ENCODE measurements around the gene DES. TPM values are rescaled to one million over a fixed set of nuclear protein-coding genes. Genes with fewer than 3 reads are reported as not detected.

The DES gene
- total RNA-seq, 1 donor from 2014 or later = not detected

GRCh38 chr2:219471476-219472371 is 53.5 kb downstream of the DES start:
- intact Hi-C loops (cut with micrococcal nuclease) = no loop called here

- intact Hi-C loops (cut with micrococcal nuclease) = no loop called here
Measured at GRCh38 chr2:219472629-219473187, 54.5 kb downstream of the DES start.

DNA sequence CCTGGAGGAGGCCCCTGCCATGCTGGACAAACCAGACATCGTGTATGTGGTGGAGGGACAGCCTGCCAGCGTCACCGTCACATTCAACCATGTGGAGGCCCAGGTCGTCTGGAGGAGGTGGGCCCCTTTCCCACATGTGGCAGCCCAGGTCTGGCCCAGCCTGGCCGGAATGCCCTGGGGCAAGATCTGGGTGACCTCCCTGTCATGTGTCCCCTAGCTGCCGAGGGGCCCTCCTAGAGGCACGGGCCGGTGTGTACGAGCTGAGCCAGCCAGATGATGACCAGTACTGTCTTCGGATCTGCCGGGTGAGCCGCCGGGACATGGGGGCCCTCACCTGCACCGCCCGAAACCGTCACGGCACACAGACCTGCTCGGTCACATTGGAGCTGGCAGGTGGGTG is 55.3 kb downstream of the DES start:
- intact Hi-C loops (cut with micrococcal nuclease) = no loop called here

DNA sequence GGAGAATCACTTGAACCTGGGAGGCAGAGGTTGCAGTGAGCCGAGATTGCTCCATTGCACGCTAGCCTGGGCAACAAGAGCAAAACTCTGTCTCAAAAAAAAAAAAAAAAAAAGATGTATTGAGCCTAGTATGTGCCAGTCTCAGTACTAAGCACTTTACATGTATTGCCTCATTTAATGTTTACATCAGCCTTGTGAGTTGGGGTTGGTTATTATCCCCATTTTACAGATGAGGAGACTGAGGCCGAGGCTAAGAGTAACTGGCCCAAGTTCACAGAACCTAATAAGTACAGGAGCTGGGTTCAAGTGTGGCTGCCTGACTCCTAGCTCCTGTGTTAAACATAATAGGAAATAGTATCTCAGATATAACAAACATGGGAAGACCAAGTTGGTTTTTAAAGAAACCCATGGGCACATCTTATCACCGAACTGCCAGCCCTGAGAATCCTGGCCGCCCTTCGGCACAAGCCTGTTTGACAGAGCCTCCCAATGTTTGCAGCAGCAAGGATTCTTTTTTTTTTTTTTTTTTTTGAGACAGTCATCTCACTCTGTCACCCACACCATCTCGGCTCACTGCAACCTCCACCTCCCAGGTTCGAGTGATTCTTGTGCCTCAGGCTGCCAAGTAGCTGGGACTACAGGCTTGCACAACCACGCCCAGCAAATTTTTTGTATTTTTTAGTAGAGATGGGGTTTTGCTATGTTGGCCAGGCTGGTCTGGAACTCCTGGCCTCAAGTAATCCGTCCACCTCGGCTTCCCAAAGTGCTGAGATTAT is 56.3 kb downstream of the DES start:
- intact Hi-C loops (cut with micrococcal nuclease) = loop anchor here (5.0 kb wide), 1 partner anchor 168 kb away; no protein-coding TSS in a partner anchor

- intact Hi-C loops (cut with micrococcal nuclease) = loop anchor here (5.0 kb wide), 1 partner anchor 167 kb away; no protein-coding TSS in a partner anchor
Measured at GRCh38 chr2:219475278-219475677, 57.1 kb downstream of the DES start.

DNA sequence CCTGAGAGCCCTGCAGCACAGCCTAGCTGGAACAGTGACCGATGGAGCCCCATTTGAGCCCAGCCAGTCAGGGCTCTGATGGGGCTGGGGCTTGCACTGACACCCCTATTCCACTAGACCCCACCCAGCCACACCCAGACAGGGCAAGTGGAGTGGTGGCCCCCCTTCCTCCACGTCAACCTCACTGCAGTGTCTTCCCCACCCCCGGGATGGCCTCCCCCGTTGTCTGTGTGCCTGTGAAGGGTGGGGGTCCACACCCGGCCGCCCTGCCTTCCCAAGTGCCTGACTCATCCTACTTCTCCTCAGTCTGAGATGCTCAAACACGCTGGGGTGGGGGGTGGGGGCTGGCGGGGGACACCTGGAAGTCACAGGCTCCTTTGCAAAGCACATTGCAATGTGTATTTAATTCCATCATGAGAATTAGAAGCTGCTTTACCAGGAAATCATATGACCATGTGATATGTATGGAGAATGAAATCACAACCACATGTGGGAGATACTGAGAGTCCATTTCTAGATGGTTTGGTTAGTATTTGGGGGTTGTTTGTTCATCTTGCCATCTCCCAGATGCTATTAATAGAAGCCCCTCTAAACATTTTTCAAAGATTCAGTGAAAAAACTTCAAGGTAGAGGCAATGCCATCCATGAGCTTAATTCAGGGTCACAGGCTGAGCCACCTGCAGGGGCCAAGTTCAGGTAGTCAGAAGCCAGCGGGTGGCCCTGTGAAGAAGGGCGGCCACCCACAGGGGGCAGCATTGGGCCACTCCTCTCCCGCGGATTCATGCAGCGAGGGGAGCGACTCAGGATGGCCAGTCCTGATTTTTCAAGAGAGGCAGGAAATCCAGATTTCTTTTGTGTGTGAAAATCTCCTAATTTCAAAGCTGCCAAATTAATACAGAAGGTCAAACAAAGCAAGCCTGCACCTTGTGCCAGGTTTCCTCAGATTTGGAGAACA is 57.8 kb downstream of the DES start:
- intact Hi-C loops (cut with micrococcal nuclease) = loop anchor here (1.0 to 5.0 kb wide), 2 partner anchors 54 to 166 kb away; no protein-coding TSS in a partner anchor

Other genes with a start within 250 kb of the DES start
- gene SLC23A3, start 248.3 kb upstream of the DES start, total RNA-seq = 1.5 and 2.1 TPM in 2 replicates
- 67.3 and 70.8 TPM in 2 replicates for gene CNPPD1, start 241.5 kb upstream of the DES start, total RNA-seq
- 79.8 and 81.1 TPM in 2 replicates for gene RETREG2, start 240.1 kb upstream of the DES start, total RNA-seq
- gene ZFAND2B, start 211.6 kb upstream of the DES start, total RNA-seq = 53.0 and 54.6 TPM in 2 replicates
- 13.8 and 14.0 TPM in 2 replicates for gene ABCB6, start 199.4 kb upstream of the DES start, total RNA-seq
- gene ATG9A, start 188.7 kb upstream of the DES start, total RNA-seq = 37.2 and 51.6 TPM in 2 replicates
- 80.1 and 83.0 TPM in 2 replicates for gene ANKZF1, start 188.6 kb upstream of the DES start, total RNA-seq
- gene GLB1L, start 172.9 kb upstream of the DES start, total RNA-seq = 3.7 and 5.7 TPM in 2 replicates
- 25.1 and 29.8 TPM in 2 replicates for gene STK16, start 172.9 kb upstream of the DES start, total RNA-seq
- not detected in 2 replicates for gene TUBA4B, start 165.1 kb upstream of the DES start, total RNA-seq
- gene TUBA4A, start 164.5 kb upstream of the DES start, total RNA-seq = 331 and 334 TPM in 2 replicates
- gene DNAJB2, start 139.0 kb upstream of the DES start, total RNA-seq = 32.1 and 34.0 TPM in 2 replicates
- not detected in 2 replicates for gene PTPRN, start 109.0 kb upstream of the DES start, total RNA-seq
- gene RESP18, start 85.6 kb upstream of the DES start, total RNA-seq = not detected in 2 replicates
- gene DNPEP, start 30.5 kb upstream of the DES start, total RNA-seq = 67.6 and 80.2 TPM in 2 replicates
- gene SPEG, start 16.5 kb downstream of the DES start, total RNA-seq = 0.32 and 0.75 TPM in 2 replicates
- 50.1 and 52.1 TPM in 2 replicates for gene GMPPA, start 80.5 kb downstream of the DES start, total RNA-seq
- 0.05 and 0.16 TPM in 2 replicates for gene ASIC4, start 96.1 kb downstream of the DES start, total RNA-seq
- gene CHPF, start 125.4 kb downstream of the DES start, total RNA-seq = 13.4 and 13.9 TPM in 2 replicates
- 0.41 and 0.77 TPM in 2 replicates for gene TMEM198, start 125.7 kb downstream of the DES start, total RNA-seq
- gene OBSL1, start 153.2 kb downstream of the DES start, total RNA-seq = not detected in 2 replicates
- not detected in 2 replicates for gene INHA, start 153.9 kb downstream of the DES start, total RNA-seq
- 32.9 and 39.6 TPM in 2 replicates for gene STK11IP, start 179.5 kb downstream of the DES start, total RNA-seq
- gene SLC4A3, start 209.3 kb downstream of the DES start, total RNA-seq = not detected in 2 replicates

All from T-helper 2 cell treated with Interferon-gamma antibody and Interleukin-4, amounts not matched to agents 100 ng/mL and 5 ng/mL, for 36 hours (primary cell).